Endothelial cell (in vitro differentiated cells): ENCODE results near the gene SGO1. TPM values are rescaled to one million over a fixed set of nuclear protein-coding genes. Genes with fewer than 3 reads are reported as not detected.

ENCODE experiments used
- DNase-seq: peaks from one replicate; pipeline ENCODE4 v3.0.0; 2021; ENCODE audit warnings: low spot score
- H3K27ac Mint-ChIP-seq: one replicate; pipeline ENCODE4 v1.8.0; 2021; ENCODE audit warnings: mixed read lengths, inconsistent platforms; ENCODE audit not compliant: unreplicated experiment
- H3K27me3 Mint-ChIP-seq: one replicate; pipeline ENCODE4 v1.8.0; 2021; ENCODE audit warnings: mild to moderate bottlenecking, moderate library complexity, mixed read lengths, inconsistent platforms; ENCODE audit not compliant: unreplicated experiment
- H3K36me3 Mint-ChIP-seq: one replicate; pipeline ENCODE4 v1.8.0; 2021; ENCODE audit warnings: mild to moderate bottlenecking, low read depth, mixed read lengths, inconsistent platforms; ENCODE audit not compliant: unreplicated experiment
- H3K4me1 Mint-ChIP-seq: one replicate; pipeline ENCODE4 v1.8.0; 2021; ENCODE audit warnings: mild to moderate bottlenecking, mixed read lengths, inconsistent platforms; ENCODE audit not compliant: unreplicated experiment
- H3K4me3 Mint-ChIP-seq: one replicate; pipeline ENCODE4 v1.8.0; 2021; ENCODE audit warnings: mild to moderate bottlenecking, mixed read lengths, inconsistent platforms; ENCODE audit not compliant: unreplicated experiment
- H3K9me3 Mint-ChIP-seq: one replicate; pipeline ENCODE4 v1.8.0; 2021; ENCODE audit warnings: mixed read lengths, inconsistent platforms; ENCODE audit not compliant: unreplicated experiment
- total RNA-seq: library from RNA; stranded (reverse); fragmentation: NEBNext Ultra II Directional; extraction: Animal tissue kit (Norgen Biotek cat#: 25700); gene quantifications from one replicate; pipeline ENCODE4 v1.2.1, GENCODE V29; 2021; ENCODE audit not compliant: unreplicated experiment
- TF ChIP-seq, protein P1 (sequence below): fragments of 200-600 bp; sonication (generic); IDR thresholded peaks from one replicate; pipeline ENCODE4 v1.5.0; 2021; ENCODE audit warnings: antibody characterized with exemption; ENCODE audit not compliant: unreplicated experiment

The SGO1 gene
- total RNA-seq, 1 donor from 2014 or later = 8.1 TPM

- H3K27ac Mint-ChIP-seq = peak overlapping the region; percentile 89
- H3K9me3 Mint-ChIP-seq = no peaks in the 10 kb centered on the region
- H3K36me3 Mint-ChIP-seq = no peaks in the 10 kb centered on the region
- H3K27me3 Mint-ChIP-seq = peaks cover 2% of the 10 kb centered on the region
- TF ChIP-seq, protein P1, sequence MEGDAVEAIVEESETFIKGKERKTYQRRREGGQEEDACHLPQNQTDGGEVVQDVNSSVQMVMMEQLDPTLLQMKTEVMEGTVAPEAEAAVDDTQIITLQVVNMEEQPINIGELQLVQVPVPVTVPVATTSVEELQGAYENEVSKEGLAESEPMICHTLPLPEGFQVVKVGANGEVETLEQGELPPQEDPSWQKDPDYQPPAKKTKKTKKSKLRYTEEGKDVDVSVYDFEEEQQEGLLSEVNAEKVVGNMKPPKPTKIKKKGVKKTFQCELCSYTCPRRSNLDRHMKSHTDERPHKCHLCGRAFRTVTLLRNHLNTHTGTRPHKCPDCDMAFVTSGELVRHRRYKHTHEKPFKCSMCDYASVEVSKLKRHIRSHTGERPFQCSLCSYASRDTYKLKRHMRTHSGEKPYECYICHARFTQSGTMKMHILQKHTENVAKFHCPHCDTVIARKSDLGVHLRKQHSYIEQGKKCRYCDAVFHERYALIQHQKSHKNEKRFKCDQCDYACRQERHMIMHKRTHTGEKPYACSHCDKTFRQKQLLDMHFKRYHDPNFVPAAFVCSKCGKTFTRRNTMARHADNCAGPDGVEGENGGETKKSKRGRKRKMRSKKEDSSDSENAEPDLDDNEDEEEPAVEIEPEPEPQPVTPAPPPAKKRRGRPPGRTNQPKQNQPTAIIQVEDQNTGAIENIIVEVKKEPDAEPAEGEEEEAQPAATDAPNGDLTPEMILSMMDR = no peak
- peaks cover 12% of the 10 kb centered on the region for H3K4me1 Mint-ChIP-seq
- H3K4me3 Mint-ChIP-seq = no peak overlapping the region
- DNase-seq = no peak
Measured at GRCh38 chr3:20160230-20160629, 25.8 kb downstream of the SGO1 start.

- no peaks in the 10 kb centered on the region for H3K9me3 Mint-ChIP-seq
- peaks cover 3% of the 10 kb centered on the region for H3K4me1 Mint-ChIP-seq
- no peaks in the 10 kb centered on the region for H3K27me3 Mint-ChIP-seq
- TF ChIP-seq, protein P1 = no peak
- no peaks in the 10 kb centered on the region for H3K36me3 Mint-ChIP-seq
- no peak overlapping the region for H3K27ac Mint-ChIP-seq
- no peak for DNase-seq
- H3K4me3 Mint-ChIP-seq = no peak overlapping the region
Measured at GRCh38 chr3:20154928-20155327, 31.1 kb downstream of the SGO1 start.

GRCh38 chr3:20154078-20154477 is 31.9 kb downstream of the SGO1 start:
- H3K9me3 Mint-ChIP-seq = no peaks in the 10 kb centered on the region
- TF ChIP-seq, protein P1 = no peak
- H3K4me1 Mint-ChIP-seq = no peaks in the 10 kb centered on the region
- no peaks in the 10 kb centered on the region for H3K36me3 Mint-ChIP-seq
- no peaks in the 10 kb centered on the region for H3K27me3 Mint-ChIP-seq
- no peak overlapping the region for H3K4me3 Mint-ChIP-seq
- H3K27ac Mint-ChIP-seq = no peak overlapping the region
- DNase-seq = no peak

- no peaks in the 10 kb centered on the region for H3K36me3 Mint-ChIP-seq
- H3K4me3 Mint-ChIP-seq = no peak overlapping the region
- H3K27me3 Mint-ChIP-seq = no peaks in the 10 kb centered on the region
- TF ChIP-seq, protein P1 = no peak
- no peak overlapping the region for H3K27ac Mint-ChIP-seq
- no peaks in the 10 kb centered on the region for H3K9me3 Mint-ChIP-seq
- peaks cover 8% of the 10 kb centered on the region for H3K4me1 Mint-ChIP-seq
- no peak for DNase-seq
Measured at GRCh38 chr3:20148466-20148865, 37.5 kb downstream of the SGO1 start.

DNA sequence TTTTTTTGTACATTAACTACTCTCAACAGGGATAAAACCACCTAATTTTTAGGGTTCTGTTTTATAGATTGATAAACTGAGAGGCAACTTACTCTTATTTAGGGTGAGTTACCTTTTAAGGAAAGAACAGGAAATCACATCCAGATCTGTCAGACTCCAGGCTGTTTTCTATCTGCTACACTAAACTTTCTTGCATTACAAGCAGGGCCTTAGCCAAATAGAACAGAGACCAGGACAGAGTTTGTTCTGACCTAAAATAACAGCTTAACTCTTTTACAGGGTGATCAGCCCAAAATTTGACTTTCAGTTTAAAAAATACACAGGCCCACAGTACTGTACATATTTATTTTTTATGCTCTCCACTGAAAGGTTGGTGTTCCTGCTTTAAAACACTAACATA is 38.6 kb downstream of the SGO1 start:
- Mint-ChIP-seq H3K9me3 (no peaks in the 10 kb centered on the region), H3K36me3 (no peaks in the 10 kb centered on the region), H3K4me3 (no peak overlapping the region), H3K27me3 (no peaks in the 10 kb centered on the region), H3K27ac (no peak overlapping the region), H3K4me1 (peaks cover 8% of the 10 kb centered on the region)
- DNase-seq = no peak
- TF ChIP-seq, protein P1 = no peak
